Chondrocyte (in vitro differentiated cells): ENCODE results near the gene CCL2. TPM values are rescaled to one million over a fixed set of nuclear protein-coding genes. Genes with fewer than 3 reads are reported as not detected.

Source experiments
- DNase-seq: peaks from one replicate; pipeline ENCODE4 v3.0.0; 2021; ENCODE audit warnings: mixed read lengths, low spot score
- H3K27ac Mint-ChIP-seq: one replicate; pipeline ENCODE4 v1.8.0; 2021; ENCODE audit warnings: mild to moderate bottlenecking, moderate library complexity, mixed read lengths; ENCODE audit not compliant: unreplicated experiment
- H3K27me3 Mint-ChIP-seq: 2 replicates; pipeline ENCODE4 v1.8.0; 2021; ENCODE audit warnings: low read depth, mixed read lengths
- H3K36me3 Mint-ChIP-seq: 2 replicates; pipeline ENCODE4 v1.8.0; 2021; ENCODE audit warnings: low read depth, mixed read lengths
- H3K4me1 Mint-ChIP-seq: 2 replicates; pipeline ENCODE4 v1.8.0; 2021; ENCODE audit warnings: low read depth, mild to moderate bottlenecking, mixed read lengths
- H3K4me3 Mint-ChIP-seq: one replicate; pipeline ENCODE4 v1.8.0; 2021; ENCODE audit warnings: mild to moderate bottlenecking, moderate library complexity, mixed read lengths; ENCODE audit not compliant: unreplicated experiment
- H3K9me3 Mint-ChIP-seq: 2 replicates; pipeline ENCODE4 v1.8.0; 2021; ENCODE audit warnings: low read depth, mixed read lengths
- long read RNA-seq: library from polyadenylated mRNA; stranded (forward); transcript quantifications from one replicate; pipeline ENCODE4 v2.0.0, GENCODE V29; 2021
- total RNA-seq: library from RNA; stranded (reverse); gene quantifications from 3 replicates; pipeline ENCODE4 v1.2.1, GENCODE V29; 2021
- TF ChIP-seq, protein P1 (sequence below): fragments of 200-600 bp; sonication (generic); IDR thresholded peaks from 2 replicates; pipeline ENCODE4 v1.5.0; 2021; ENCODE audit warnings: antibody characterized with exemption, mild to moderate bottlenecking, moderate library complexity

The CCL2 gene
- 15.4 to 42.1 TPM (median 36.6 TPM) in 3 replicates for total RNA-seq
- long read RNA-seq, transcript CCL2-201 (3 exons, 741 nt) = major isoform, 25 of 33 reads
- long read RNA-seq, transcript CCL2-203 (1 exons, 996 nt) = minor isoform, 7 of 33 reads
- long read RNA-seq, partial matches to known transcripts = 0 of 33 reads
- long read RNA-seq, other reads (novel, unspliced or antisense) = 0 of 33 reads

- DNase-seq = no peak
- Mint-ChIP-seq H3K36me3 (no peaks in the 10 kb centered on the region), H3K4me3 (peak within 1 kb of the TSS; percentile 74), H3K9me3 (no peaks in the 10 kb centered on the region), H3K27ac (peak within 1 kb of the TSS; percentile 97), H3K4me1 (peaks cover 87% of the 10 kb centered on the region), H3K27me3 (no peaks in the 10 kb centered on the region)
- TF ChIP-seq, protein P1, sequence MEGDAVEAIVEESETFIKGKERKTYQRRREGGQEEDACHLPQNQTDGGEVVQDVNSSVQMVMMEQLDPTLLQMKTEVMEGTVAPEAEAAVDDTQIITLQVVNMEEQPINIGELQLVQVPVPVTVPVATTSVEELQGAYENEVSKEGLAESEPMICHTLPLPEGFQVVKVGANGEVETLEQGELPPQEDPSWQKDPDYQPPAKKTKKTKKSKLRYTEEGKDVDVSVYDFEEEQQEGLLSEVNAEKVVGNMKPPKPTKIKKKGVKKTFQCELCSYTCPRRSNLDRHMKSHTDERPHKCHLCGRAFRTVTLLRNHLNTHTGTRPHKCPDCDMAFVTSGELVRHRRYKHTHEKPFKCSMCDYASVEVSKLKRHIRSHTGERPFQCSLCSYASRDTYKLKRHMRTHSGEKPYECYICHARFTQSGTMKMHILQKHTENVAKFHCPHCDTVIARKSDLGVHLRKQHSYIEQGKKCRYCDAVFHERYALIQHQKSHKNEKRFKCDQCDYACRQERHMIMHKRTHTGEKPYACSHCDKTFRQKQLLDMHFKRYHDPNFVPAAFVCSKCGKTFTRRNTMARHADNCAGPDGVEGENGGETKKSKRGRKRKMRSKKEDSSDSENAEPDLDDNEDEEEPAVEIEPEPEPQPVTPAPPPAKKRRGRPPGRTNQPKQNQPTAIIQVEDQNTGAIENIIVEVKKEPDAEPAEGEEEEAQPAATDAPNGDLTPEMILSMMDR = no peak
Measured at GRCh38 chr17:34254651-34255380, at the start of gene CCL2. TSS of gene CCL2 (plus strand) at chr17:34255285. CDS start at chr17:34255350, 65 bp downstream.

- no peaks in the 10 kb centered on the region for H3K36me3 Mint-ChIP-seq
- peaks cover 8% of the 10 kb centered on the region for H3K9me3 Mint-ChIP-seq
- no peak for DNase-seq
- no peak overlapping the region for H3K4me3 Mint-ChIP-seq
- TF ChIP-seq, protein P1 = no peak
- no peak overlapping the region for H3K27ac Mint-ChIP-seq
- no peaks in the 10 kb centered on the region for H3K4me1 Mint-ChIP-seq
- H3K27me3 Mint-ChIP-seq = peaks cover 6% of the 10 kb centered on the region
Measured at GRCh38 chr17:34205401-34205800, 49.7 kb upstream of the CCL2 start.

DNA sequence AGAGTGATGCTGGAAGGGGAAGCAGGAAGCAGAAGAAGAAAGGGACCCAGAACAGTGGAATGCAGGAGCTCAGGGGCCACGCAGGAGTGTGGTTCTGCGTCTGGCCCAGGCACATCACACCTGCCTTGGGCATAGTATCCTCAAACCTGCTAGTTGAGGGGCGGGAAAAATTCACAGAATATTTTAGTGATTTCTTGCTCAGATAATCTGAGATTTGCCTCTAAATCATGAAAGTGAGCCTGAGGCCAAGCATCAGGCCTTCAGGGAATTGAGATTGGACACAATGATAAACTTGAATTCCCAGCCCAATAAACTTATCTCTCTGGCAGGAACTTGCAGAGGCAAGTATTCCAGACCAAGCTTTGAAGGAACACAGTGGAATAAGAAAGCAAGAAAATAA is 48.5 kb upstream of the CCL2 start:
- DNase-seq = no peak
- H3K4me1 Mint-ChIP-seq = no peaks in the 10 kb centered on the region
- no peak overlapping the region for H3K4me3 Mint-ChIP-seq
- peaks cover 6% of the 10 kb centered on the region for H3K27me3 Mint-ChIP-seq
- H3K27ac Mint-ChIP-seq = no peak overlapping the region
- H3K9me3 Mint-ChIP-seq = peaks cover 11% of the 10 kb centered on the region
- no peaks in the 10 kb centered on the region for H3K36me3 Mint-ChIP-seq
- TF ChIP-seq, protein P1 = no peak

- Mint-ChIP-seq H3K9me3 (peaks cover 10% of the 10 kb centered on the region), H3K4me3 (no peak overlapping the region), H3K4me1 (no peaks in the 10 kb centered on the region), H3K27me3 (peaks cover 4% of the 10 kb centered on the region), H3K36me3 (no peaks in the 10 kb centered on the region), H3K27ac (no peak overlapping the region)
- TF ChIP-seq, protein P1 = no peak
- DNase-seq = no peak
Measured at GRCh38 chr17:34207572-34207971, 47.5 kb upstream of the CCL2 start.

GRCh38 chr17:34218748-34219147 is 36.3 kb upstream of the CCL2 start:
- no peak for DNase-seq
- Mint-ChIP-seq H3K9me3 (peaks cover 11% of the 10 kb centered on the region), H3K27ac (no peak overlapping the region), H3K4me3 (no peak overlapping the region), H3K27me3 (peaks cover 10% of the 10 kb centered on the region), H3K36me3 (peaks cover 4% of the 10 kb centered on the region), H3K4me1 (no peaks in the 10 kb centered on the region)
- TF ChIP-seq, protein P1 = no peak
